Endothelial cell of umbilical vein (primary cell): Measurements from ENCODE around the gene FOXJ1. TPM values are rescaled to one million over a fixed set of nuclear protein-coding genes. Genes with fewer than 3 reads are reported as not detected.

Source experiments
- BruUV-seq: library from RNA; stranded (reverse); fragments of 400-500 nt; replicated peaks from 2 replicates; lab custom pipeline; 2021; lab: Mats Ljungman, UMichigan
- CTCF ChIA-PET: fragments of 300-600, 350-600 bp; sonication (Branson Sonifier 250); formaldehyde crosslinking; loops from one replicate; lab custom pipeline; 2021; ENCODE audit warnings: antibody characterized with exemption, inconsistent platforms; lab: Charles Lee
- POLR2A ChIA-PET: fragments of 300-600, 350-600 bp; sonication (Branson Sonifier 250); formaldehyde crosslinking; loops from one replicate; lab custom pipeline; 2021; ENCODE audit warnings: antibody characterized with exemption, inconsistent platforms; lab: Charles Lee
- DNase-seq: peaks from one replicate; pipeline ENCODE4 v3.0.0-alpha.2; 2011; ENCODE audit warnings: low read depth, low spot score
- FAIRE-seq: peaks from 2 replicates; lab custom pipeline; 2011; peaks lifted over from hg19 to GRCh38; lab: Jason Lieb, UNC
- H2AFZ ChIP-seq: 2 replicates; pipeline ENCODE4 v1.6.0; 2012; ENCODE audit warnings: low read depth, low read length, control low read depth, inconsistent platforms
- H3K27ac ChIP-seq: 2 replicates; pipeline ENCODE4 v1.5.1; 2011; ENCODE audit warnings: low read depth, mild to moderate bottlenecking, control low read depth, low read length, moderate library complexity; ENCODE audit not compliant: insufficient read depth
- H3K27me3 ChIP-seq, 2 experiments: 2 replicates each; pipeline versions ENCODE4 v1.6.0 to v1.6.1; 2011; ENCODE audit warnings: low read length in 2 of 2, mixed read lengths in 1 of 2; ENCODE audit not compliant: control insufficient read depth in 2 of 2, insufficient read depth in 2 of 2
- H3K36me3 ChIP-seq, 2 experiments: 2 replicates in 1 of 2; 3 replicates in 1 of 2; pipeline ENCODE4 v1.5.1; 2011; ENCODE audit warnings: low read length in 2 of 2, mild to moderate bottlenecking in 1 of 2, moderate library complexity in 1 of 2; ENCODE audit not compliant: control insufficient read depth in 2 of 2, insufficient read depth in 2 of 2; ENCODE audit errors: extremely low read depth in 1 of 2
- H3K4me1 ChIP-seq: 3 replicates; pipeline ENCODE4 v1.5.1; 2011; ENCODE audit warnings: mild to moderate bottlenecking, low read length; ENCODE audit not compliant: control insufficient read depth, insufficient read depth; ENCODE audit errors: extremely low read depth
- H3K4me2 ChIP-seq: 2 replicates; pipeline ENCODE4 v1.6.1; 2011; ENCODE audit warnings: low read length, control low read depth, mixed read lengths; ENCODE audit not compliant: insufficient read depth
- H3K4me3 ChIP-seq, 3 experiments: fragments of 200-600 bp in 1 of 3; sonication (generic), shearing (Covaris generic) in 1 of 3; replicated peaks in 1 of 3; 2 replicates each; pipeline ENCODE4 v1.5.1; 2011 to 2016; ENCODE audit warnings: control low read depth in 3 of 3, low read length in 3 of 3, mild to moderate bottlenecking in 2 of 3, inconsistent platforms in 1 of 3, low read depth in 1 of 3, moderate library complexity in 1 of 3; ENCODE audit not compliant: insufficient read depth in 1 of 3
- H3K79me2 ChIP-seq: 2 replicates; pipeline ENCODE4 v1.6.0; 2012; ENCODE audit warnings: low read length, inconsistent platforms; ENCODE audit not compliant: control insufficient read depth, insufficient read depth
- H3K9ac ChIP-seq: replicated peaks from 2 replicates; pipeline ENCODE3; 2011; ENCODE audit warnings: low read length, control low read depth; ENCODE audit not compliant: insufficient read depth; ENCODE audit errors: extremely low read depth
- H3K9me1 ChIP-seq: replicated peaks from 3 replicates; pipeline ENCODE4 v1.6.0; 2011; ENCODE audit warnings: mild to moderate bottlenecking, low read length; ENCODE audit not compliant: control insufficient read depth, insufficient read depth; ENCODE audit errors: extremely low read depth
- H3K9me3 ChIP-seq: replicated peaks from 2 replicates; pipeline ENCODE4 v1.5.1; 2012; ENCODE audit warnings: low read length, inconsistent platforms; ENCODE audit not compliant: control insufficient read depth, insufficient read depth
- H4K20me1 ChIP-seq: replicated peaks from 2 replicates; pipeline ENCODE3; 2011; ENCODE audit warnings: mild to moderate bottlenecking, low read length; ENCODE audit not compliant: control insufficient read depth, insufficient read depth; ENCODE audit errors: extremely low read depth
- CTCF ChIP-seq, 2 donors: IDR thresholded peaks; 1 replicate in 1 of 2; 2 replicates in 1 of 2; pipeline ENCODE4 v1.5.1; 2011; ENCODE audit warnings: low read length in 2 of 2, mild to moderate bottlenecking in 2 of 2, moderate library complexity in 2 of 2, control low read depth in 1 of 2, inconsistent platforms in 1 of 2, low read depth in 1 of 2; ENCODE audit not compliant: insufficient read depth in 1 of 2; ENCODE audit errors: extremely low read depth in 1 of 2
- EZH2 ChIP-seq: IDR thresholded peaks from 2 replicates; pipeline ENCODE4 v1.6.1; 2012; ENCODE audit warnings: borderline replicate concordance, low read depth, mild to moderate bottlenecking, moderate library complexity, low read length, inconsistent platforms; ENCODE audit not compliant: severe bottlenecking
- GATA2 ChIP-seq: IDR thresholded peaks from 2 replicates; pipeline ENCODE4 v1.7.0; 2011; ENCODE audit warnings: low read depth, mild to moderate bottlenecking, moderate library complexity, mixed read lengths, low read length; ENCODE audit not compliant: insufficient read length, insufficient read depth
- JUN ChIP-seq: IDR thresholded peaks from 2 replicates; pipeline ENCODE4 v1.6.1; 2011; ENCODE audit warnings: borderline replicate concordance, low read depth; ENCODE audit not compliant: insufficient read length, insufficient read depth
- MAX ChIP-seq: IDR thresholded peaks from 2 replicates; pipeline ENCODE4 v1.6.1; 2011; ENCODE audit not compliant: insufficient read depth, insufficient read length
- POLR2A ChIP-seq: IDR thresholded peaks from 2 replicates; pipeline ENCODE4 v1.6.1; 2012; ENCODE audit warnings: low read depth, mild to moderate bottlenecking, control low read depth, low read length
- POLR2AphosphoS5 ChIP-seq: IDR thresholded peaks from 2 replicates; pipeline ENCODE4 v1.6.1; 2012; ENCODE audit warnings: low read depth, mild to moderate bottlenecking, control low read depth, low read length, moderate library complexity; ENCODE audit not compliant: insufficient read depth
- dilution Hi-C: fragments of 300-500 bp; cut with MboI; formaldehyde crosslinking; loops from one replicate; pipeline ENCODE4 v1.15.0; 2019; ENCODE audit warnings: low sequenced_read_pairs; ENCODE audit not compliant: extremely low pct_ligation_motif_present
- intact Hi-C: fragments of 100-400 bp; cut with micrococcal nuclease; formaldehyde crosslinking; loops from one replicate; pipeline ENCODE4 v1.10.0; 2022
- polyA plus RNA-seq, 4 experiments: library from polyadenylated mRNA; depleted of rRNA in 3 of 4; stranded (reverse) in 3 of 4; unstranded in 1 of 4; fragments of >200 nt; gene quantifications; 2 replicates each; pipeline versions ENCODE4 v1.2.1 to v1.2.3, GENCODE V29; 2011 to 2012; ENCODE audit warnings: missing spikeins in 1 of 4
- total RNA-seq: library from RNA; stranded (reverse); gene quantifications from 2 replicates; pipeline ENCODE4 v1.2.3, GENCODE V29; 2021

Gene FOXJ1
- total and polyA plus RNA-seq, 2 donors (not counting 3 experiments of a cell fraction or from before 2014, with no cell fraction given): not detected

GRCh38 chr17:76150712-76151622, 9.9 kb upstream of the FOXJ1 start:
- Histone ChIP-seq H3K4me3 (no peak overlapping the region), H3K9ac (no peak overlapping the region), H3K27me3 (peaks cover 1 to 6% of the 10 kb centered on the region in 2 experiments), H3K79me2 (no peaks in the 10 kb centered on the region), H3K4me1 (peaks cover 3% of the 10 kb centered on the region), H3K9me1 (no peaks in the 10 kb centered on the region), H4K20me1 (no peaks in the 10 kb centered on the region), H2AFZ (no peak overlapping the region), H3K9me3 (no peaks in the 10 kb centered on the region), H3K36me3 (no peaks in the 10 kb centered on the region), H3K27ac (no peak overlapping the region), H3K4me2 (no peak overlapping the region)
- DNase-seq (no peak), FAIRE-seq (no peak)
- dilution Hi-C loops (no loop called here), intact Hi-C loops (no loop called here)
- CTCF ChIA-PET: interaction anchor here (0.8 to 3.7 kb wide), 8 partner anchors 13 to 129 kb away, joined by 3 to 17 read pairs (median 4); no protein-coding TSS in a partner anchor
- BruUV-seq: no TSS peak
- no peak for TF ChIP-seq GATA2
- TF ChIP-seq JUN: no peak
- no peak for TF ChIP-seq POLR2AphosphoS5
- TF ChIP-seq EZH2: no peak
- TF ChIP-seq MAX: no peak
- TF ChIP-seq CTCF (IDR thresholded peaks at IDR 0.05; ENCODE audit: extremely low read depth in 1 of 2, insufficient read depth in 1 of 2, low read depth in 1 of 2, low read length in 2 of 2): no peak
- no peak for TF ChIP-seq POLR2A
- POLR2A ChIA-PET: no interaction called here
